T-helper 2 cell (primary cell): ENCODE measurements around the gene KCNMB1.

Experiments
- DNase-seq, 5 experiments: peaks; one replicate each; pipeline versions ENCODE4 v3.0.0 to v3.0.0-alpha.2; 2012 to 2022
- total RNA-seq, 2 donors: gene quantifications; one replicate each; lab custom pipeline; 2026; lab: John Stamatoyannopoulos, UW

Gene KCNMB1, protein sequence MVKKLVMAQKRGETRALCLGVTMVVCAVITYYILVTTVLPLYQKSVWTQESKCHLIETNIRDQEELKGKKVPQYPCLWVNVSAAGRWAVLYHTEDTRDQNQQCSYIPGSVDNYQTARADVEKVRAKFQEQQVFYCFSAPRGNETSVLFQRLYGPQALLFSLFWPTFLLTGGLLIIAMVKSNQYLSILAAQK
- 0 to 0.07 reads per million in 2 donors for total RNA-seq

DNA sequence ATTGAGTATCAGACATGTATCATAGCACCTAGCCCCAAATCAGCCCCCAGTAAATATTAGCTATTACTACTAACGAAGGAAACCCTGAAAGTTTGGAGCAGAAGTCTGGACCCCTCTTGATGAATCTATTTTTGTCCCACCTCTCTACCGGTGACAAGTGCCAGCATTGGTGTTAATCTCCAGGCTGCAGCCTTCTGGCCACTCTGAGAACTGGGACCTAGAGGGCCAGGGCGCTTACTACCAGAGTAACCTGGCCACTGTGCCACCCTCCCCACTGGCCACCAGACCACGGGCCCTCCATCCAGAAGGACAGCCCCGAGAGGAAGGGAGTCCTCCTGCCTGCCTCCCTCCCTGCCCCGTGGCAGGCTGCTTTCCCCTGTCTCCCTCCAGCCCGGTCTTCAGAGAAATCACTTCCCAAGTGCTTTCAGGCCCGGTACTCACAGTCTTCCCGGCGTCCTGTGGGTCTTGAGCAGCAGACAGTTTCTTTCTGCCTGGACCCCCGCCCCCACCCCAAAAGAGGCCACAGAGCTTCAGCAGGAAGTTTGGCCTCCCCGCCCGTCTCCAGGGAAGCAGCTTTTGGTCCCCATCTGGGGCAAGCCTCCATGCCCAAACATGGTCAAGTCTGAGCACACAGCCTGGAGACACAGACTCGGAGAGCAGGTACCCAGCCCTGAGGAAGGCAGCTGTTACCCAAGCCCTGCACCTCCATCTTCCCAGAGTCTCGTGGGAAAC is at the start of gene KCNMB1:
Gene KCNMB1 (minus strand): TSS at position 550 of the 732 bp plus-strand sequence. CDS start 3,920 bp downstream, outside the sequence.
- DNase-seq: no peak

DNA sequence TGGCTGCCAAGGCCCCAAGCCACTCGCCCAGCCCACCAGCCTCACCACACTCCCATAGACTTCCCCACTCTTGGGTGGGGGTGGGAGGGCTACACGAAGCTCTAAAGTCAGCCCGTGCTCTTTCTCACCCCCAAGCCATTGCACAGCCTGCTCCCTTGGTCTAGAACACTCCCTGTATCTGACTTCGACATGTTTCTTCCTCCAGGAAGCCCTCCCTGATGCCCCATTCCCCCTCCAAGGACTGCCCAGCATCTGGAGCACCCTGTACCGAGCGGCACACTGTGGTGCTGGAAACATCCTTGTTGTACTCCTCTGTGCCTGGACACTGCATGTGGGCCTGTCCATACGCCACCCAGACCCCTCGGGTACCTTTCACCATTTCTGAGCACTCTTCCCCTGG is 49.4 kb upstream of the KCNMB1 start:
- no peak for DNase-seq

DNA sequence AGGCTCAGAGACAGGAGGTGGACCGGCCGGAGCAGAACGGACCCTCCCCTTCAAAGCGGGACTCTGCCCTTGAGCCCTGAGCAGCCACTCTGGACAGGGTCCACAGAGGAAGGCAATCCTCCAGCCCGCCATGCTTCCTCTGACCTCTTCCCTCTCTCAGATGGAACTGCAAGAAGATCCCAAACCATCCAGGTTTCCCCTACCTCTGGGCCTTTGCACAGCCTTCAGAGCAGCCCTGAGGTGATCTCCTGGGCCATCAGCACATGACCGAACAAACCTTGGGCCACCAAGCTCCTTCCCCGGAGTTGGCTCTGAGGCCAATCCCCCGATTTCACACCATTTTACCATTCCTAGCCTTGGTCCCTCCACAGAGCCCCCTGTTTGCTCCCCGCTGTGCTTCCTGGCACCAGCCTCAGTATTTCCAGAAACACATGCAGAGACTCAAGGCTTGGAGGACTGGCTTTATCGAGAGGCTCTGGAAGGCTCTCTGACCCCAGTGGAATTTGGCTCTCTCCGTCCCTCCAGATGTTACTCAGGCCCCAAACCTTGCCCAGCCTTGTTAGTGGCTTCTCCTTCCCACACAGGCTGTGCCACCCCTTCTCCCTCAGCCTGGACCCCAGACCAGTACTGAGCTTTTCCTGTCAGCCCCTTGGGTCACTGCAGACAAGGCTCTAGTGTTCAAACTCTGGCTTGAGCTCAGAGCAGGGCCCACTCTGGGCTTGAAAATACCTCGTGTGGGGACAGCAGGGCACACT is 48.6 kb upstream of the KCNMB1 start:
- no peak for DNase-seq

DNA sequence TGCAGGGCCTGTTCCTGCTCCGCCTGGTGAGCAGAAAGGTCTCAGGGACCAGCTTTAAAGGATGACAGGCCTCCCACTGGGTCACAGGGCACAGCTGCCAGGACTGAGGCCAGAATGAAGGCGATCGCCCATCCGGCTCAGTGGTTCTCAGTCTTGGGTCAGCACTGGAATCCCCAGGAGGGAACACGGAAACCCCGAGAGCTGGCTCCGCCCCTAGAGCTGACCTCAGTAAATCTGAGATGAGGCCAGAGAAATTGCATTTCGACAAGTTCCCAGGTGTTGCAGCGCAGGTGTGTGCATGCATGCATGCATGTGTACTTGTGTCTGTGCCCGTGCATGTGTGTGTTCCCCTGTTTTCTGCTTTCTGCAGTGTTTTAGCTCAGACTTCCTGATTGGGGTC is 47.2 kb upstream of the KCNMB1 start:
- no peak for DNase-seq

DNA sequence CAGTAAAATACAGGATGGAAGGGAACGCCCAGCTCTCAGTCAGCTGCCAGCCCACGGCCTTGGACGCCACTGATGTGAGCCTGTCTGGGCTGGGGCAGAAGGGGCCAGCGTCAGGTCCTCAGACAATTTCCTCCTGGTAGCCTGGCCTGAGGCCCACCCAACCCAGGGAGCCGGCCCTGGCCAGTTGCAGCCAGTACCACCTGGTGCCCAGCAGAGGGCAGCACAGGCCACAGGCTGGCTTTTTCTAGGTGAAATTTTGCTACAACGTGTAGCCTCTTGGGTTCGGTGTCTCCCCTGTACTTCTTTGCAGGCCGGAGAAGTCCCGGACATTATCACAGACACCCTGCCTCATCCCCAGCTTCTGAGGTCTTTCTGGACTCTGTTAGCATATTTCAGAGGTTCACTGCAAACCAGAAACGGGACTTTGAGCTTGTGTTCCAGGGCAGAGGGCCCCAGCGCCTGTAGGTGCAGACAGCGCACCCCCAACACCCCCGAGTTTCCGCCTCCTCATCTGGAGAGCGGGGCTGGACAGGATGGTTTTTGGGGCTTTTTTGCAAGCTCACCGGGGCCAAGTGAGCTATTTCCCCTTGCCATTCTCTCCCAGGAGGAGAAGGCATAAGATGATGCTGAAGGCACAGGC is 45.9 kb upstream of the KCNMB1 start:
- peak; percentile 7 to 41 (median 34) for DNase-seq

DNA sequence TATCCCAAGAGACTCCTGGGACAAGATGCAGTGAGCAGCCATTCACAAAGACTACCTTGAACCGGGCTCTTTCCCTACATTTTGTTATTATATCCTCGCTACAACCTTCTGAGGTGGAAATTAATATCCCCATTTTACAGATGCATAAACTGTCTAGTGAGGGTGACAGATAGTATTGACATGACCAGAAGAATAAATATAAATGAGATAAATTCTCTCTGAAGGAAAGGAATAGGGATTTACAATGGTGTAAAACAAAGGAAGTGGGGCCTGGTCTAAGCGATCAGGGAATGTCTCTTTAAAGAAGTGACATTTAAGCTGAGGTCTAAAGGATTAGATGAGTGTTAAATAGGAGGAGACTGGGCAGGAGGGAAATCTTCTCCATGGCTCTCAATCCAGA is 43.5 kb upstream of the KCNMB1 start:
- no peak for DNase-seq

DNA sequence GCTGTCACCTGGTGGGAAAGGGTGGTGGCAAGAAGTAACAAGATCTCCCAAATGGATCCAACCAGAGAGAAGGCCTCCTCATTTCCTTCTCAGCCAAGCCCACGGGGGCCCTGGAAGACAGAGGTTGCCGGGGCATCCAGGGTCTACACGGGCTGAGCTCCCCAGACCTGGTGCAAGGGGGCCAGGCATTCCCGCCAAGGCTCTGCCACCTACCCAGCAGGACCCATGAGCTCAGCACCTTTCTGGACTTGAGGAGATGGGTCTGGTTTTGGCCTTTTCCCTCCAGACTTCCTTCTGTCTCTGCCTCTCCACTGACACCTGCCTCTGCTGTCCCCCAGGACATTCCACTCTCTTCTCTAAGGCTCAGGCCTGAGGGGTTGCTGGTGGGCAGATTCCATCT is 42.4 kb upstream of the KCNMB1 start:
- DNase-seq: no peak

DNA sequence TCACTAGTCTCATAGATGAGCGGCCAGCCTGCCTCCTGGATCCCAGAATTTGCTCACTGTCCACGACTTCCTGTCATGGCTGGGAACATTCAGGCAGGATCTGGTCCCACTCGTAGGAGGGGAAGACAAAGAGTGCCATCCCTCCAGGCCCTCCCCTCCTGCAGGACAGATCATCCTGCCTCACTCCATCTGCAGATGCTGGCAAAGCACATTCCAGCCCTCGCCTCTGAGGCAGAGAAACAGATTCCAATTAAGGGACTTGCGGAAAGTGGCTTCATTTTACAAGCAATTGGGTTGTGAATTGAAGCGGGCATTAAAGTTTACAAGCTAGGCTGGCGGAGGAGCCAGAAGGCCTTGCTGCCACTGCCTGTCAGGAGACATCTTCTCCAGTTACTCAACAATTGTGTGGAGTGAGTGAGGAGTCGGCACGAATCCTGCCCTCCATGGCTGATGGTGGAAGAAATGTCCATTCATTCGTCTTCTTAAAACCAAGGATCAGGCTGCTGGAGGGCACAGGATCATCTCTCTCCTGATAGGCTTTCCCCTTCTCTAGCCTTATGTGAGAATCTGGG is 41.8 kb upstream of the KCNMB1 start:
- no peak for DNase-seq

DNA sequence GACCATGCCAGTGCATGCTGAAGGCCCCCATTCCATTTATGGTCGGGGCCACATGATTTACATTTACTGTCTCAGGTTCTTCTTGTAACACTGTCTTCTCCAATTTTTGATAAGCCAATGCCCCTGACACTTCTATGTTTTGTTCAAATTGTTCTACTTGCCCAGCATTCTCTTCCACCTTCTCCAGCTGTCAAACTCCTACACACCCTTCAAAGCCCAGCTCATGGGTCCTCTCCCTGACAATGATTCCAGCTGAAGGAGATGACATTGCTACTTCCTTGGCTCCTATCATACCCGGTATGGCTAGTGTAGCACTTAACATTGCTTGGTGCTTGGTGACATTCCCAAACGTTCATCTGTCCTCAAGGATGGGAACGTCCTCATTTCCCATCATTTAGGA is 41.1 kb upstream of the KCNMB1 start:
- no peak for DNase-seq

DNA sequence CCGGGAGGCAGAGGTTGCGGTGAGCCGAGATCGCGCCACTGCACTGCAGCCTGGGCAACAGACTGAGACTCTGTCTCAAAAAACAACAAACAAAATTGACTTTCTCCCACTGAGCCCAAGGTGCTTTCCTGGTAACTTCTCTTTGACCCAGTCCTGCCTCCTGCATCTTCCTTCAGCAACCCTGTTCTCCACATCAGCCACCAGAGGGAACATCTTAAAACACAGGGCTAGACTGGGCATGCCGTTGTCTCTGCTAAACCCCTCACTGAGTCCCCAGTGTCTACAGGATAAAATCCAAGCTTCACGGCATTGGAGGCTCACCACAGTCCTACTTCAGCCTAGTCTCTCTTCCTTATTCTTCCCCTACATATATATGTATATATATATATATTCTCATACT is 39.8 kb upstream of the KCNMB1 start:
- DNase-seq: no peak

DNA sequence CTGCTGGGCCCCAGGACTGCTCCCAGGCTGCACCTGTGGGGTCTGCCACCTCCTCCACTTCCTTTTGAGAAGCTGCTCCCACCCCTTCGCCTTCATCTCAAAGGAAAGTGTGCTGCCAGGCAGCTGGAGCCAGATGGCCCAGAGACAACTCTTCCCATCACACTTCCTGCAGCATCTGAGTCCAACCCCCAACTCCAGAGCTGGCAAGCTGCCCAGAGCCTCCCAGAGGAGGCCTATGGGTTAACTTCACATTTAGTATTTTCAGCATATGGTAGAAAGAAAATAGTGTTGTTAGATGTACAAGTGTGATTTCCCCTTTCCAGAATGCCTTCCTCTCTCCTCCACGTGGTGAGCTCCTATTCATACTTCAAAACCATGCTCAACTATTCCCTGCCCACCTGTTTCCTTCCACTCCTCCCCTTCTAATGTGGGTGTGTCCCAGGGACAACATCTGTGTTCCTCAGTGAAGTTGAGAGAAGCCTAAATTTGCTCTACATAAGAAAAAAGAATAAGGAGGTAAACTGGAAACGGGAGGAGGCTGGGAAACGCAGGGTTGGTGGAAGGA is 38.6 kb upstream of the KCNMB1 start:
- no peak for DNase-seq

DNA sequence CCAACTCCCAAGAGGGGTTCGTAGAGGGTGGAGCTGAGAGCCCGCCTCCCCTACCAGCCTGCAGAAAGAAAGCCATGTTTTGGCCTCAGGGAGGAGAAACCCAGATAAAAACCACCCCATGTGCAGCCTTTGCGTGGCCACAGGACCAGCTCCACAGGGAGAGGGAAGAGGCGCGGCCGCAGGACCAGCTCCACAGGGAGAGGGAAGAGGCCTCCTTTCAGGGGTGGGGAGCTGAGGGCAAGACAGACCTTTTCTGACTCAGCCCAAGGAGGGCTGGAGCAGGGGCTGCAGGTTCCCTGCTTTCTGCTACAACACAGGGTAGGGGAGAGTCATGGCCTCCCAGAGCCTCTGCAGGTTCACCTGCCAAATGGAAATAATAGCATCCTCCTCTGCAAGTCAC is 37.6 kb upstream of the KCNMB1 start:
- no peak for DNase-seq

DNA sequence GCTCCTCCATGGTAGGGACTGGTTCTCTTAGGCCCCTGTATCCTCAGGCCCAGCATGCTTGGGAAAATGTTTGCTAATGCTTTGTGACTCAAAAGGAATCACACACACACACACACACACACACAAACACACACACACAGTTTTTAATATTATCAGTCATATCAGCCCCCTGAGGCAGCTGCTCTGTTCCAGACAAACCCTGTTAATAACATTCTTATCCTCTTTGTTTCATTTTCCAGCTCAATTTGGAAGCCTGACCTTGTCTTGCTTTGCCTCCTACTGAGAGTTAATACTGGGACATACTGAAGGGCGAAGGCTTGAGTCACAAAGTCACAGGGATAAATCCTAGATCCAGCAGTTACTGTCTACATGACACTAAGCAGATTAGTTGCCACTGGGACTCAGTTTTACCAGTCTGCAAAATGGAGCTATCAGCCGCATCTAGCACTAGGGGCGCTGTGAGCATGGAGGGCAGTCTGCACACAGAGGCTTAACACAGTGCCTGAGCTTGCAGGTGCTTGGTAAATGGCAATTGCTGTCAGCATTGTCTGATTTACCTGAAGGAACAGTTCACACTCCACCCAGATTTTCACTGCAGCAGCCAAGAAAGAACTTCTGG is 37.1 kb upstream of the KCNMB1 start:
- DNase-seq: peak in 1 of 5 experiments; percentile 7

DNA sequence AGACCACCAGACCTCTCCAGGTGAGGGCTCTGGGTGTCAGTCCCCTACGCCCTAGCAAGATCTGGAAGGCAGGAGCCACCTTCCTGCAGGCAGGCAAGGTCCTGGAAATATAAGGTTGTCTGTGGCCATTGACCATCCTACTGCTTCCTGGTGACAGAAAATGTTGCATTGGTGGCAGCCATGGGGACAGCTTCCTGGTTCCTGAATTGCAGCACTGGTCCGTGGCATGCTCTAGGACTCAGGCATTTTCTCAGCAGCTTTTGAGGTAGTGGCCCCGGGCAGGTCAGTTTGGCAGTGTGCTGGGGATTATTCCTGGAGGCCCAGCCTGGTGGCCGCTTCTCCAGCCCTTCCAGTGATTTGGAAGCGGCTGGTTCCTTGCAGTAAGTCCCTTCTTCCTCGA is 36.6 kb upstream of the KCNMB1 start:
- no peak for DNase-seq

DNA sequence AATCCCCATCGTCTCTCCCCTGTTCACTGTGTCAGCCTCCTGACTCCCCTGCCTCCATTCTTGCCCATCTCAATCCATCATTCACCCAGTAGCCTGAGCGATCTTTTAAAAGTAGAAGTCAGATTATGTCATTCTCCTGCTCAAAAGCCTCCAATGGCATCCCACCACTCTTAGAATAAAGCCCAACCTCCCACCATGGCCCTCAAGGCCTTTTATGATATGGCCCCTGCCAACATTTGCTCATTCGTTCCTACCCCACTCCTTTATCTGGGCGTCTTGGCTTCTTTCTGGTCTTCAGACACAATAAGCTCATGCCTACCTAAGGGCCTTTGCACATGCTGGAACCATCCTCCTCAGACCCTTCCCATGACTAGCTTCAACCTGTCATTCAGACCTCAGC is 35.5 kb upstream of the KCNMB1 start:
- no peak for DNase-seq

DNA sequence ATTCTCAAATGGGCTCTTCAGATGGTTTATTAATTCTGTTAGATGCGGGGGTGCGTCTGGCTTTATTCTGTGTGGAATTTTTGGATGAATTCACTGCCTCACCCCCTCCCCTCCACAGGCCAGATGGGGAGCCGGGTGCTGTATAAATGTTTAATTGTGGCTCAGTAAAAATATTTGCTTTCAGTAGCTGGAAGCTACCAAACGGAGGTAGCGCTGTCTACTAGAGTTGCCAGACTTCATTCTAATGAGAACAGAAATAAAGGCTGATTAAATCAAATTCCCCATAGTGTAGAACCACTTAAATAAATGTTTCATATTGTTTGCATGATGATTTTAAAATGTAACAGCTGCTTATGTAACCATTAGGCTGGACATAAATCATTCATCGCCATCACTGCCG is 34.5 kb upstream of the KCNMB1 start:
- no peak for DNase-seq

DNA sequence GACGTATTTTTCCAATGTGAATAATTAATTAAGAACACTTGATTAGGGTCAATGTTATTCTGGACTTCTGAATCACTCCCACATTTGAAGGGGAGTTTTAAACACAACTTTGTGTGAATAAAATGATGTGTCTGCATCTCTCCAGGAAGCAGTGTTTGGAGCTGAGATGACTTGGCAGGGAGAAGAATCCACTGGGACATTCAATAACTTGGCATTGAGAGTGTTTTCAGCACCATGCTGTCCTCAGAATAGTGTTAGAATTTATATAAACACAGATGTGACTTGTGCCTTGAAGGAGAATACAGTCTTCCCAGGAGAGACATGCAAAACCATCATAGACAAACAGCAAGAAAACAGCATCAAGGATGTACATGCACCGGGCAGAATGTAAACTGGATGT is 32.7 kb upstream of the KCNMB1 start:
- DNase-seq: no peak

DNA sequence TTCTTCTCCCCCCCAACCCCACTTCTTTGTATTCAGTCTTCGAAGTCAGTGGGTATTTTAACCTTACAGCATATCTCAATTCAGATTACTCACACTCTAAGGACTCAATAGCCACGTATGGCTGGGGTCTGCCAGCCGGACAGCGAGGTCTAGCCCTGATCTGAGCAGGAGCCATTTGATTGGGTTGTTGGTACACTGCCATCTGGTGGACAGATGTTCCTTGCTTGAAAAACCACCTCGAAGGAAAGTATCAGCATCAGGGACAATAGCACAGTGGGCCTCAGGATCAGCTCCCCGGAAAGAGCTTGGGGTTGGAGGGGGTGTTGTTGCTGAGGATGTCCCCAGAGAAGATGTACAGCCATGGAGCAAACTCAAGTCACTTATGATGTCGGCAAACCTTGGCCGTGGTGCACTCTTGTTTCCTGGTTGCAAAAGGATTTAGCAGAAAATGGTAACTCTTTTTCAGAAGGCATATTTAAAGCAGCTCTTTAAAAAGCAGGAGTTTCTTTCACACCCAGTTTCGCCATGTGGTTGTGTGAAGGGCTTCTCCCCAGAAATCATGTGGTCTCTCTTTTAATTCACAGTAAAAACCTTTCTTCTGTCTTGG is 31.7 kb upstream of the KCNMB1 start:
- DNase-seq: peak in 4 of 5 experiments; percentile 9 to 57 (median 18)

DNA sequence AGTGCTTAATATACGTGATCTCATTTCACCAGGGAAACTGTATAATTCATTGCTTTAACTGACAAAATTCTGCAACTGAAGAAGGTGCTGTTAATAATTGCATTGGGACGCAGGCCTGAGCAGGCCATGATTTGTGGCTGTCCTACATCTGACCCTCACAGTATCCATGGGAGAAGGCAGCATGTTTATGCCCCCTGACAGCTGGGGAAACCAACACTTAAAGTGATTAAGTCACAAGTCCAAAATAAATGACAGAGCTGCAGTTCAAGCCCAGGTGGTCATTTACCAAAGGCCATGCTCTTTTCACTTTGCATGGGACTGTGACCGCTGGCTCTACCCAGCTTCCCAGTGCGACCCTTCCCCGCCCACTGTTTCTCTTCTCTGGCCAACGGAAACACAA is 30.5 kb upstream of the KCNMB1 start:
- no peak for DNase-seq

DNA sequence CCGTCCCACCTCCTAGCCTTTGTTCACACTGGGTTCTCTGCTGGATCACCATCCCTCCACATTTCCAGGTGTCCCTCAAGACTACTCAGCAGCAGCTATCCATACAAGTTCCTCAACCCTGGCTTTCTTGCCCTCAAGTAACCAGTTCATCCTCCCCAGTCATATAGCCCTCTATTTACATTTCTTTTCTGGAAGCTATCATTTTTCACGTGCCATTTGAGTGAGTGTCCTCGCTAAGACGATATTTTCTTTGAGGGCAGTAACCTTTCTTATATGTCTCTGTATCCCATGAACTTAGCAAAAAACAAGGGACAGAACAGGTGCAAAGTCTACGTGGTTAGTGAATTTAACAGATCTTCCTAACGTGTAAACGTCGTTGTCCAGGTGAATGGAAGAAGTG is 29.6 kb upstream of the KCNMB1 start:
- DNase-seq: no peak

DNA sequence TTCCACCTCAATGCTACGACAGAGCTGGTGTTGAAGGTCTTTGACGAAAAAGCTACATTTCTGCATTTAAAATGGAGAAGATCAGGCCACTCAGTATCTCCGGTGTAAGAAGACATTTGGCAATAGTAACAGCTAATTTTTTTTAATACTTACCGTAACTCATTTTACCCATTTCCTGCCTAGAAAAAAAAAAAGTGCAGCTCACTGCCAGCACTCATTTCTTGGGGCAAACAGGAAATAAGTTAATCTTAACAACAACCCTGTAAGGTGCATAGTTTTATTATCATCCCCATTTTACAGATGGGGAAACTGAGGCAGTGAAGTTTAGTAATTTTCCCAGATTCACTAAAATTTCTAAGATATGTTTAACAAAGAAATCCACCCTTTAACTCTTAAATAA is 27.4 kb upstream of the KCNMB1 start:
- DNase-seq: peak in 1 of 5 experiments; percentile 54

DNA sequence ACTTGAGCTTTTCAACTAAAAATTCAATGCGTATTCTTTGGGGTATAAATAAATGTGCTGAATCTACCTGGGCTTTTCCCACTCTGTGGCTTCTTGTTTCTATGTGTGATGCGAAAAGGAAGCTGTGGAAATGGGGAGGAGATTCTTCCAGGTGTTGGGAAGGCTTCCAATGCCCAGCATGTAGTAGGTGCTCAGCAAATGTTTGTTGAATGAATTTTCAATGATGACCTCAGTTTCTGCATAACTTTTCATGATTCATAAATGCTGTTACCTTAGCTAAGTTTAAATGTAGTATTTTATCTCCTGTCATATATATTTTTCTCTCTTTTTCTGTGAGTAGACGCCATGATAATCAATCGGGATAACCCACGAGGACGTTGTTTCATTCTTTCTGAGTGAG is 25.6 kb upstream of the KCNMB1 start:
- DNase-seq: no peak
